ENCODE measurements around the gene PTPN2.

PTPN2 gene

GRCh38 chr18:12860530-12860929 lies 23.5 kb downstream of the PTPN2 start:
- no peak overlapping the region for H3K4me3 ChIP-seq (ENCODE audit: control insufficient read depth, low read depth, low read length)
- no peak for DNase-seq (ENCODE audit: low read depth)
- no peak for TF ChIP-seq CTCF (conservative IDR thresholded peaks at IDR 0.05; ENCODE audit: control insufficient read depth, insufficient read depth, low read depth, low read length)

GRCh38 chr18:12858991-12859390 lies 25.0 kb downstream of the PTPN2 start:
- no peak for DNase-seq (ENCODE audit: low read depth)
- no peak overlapping the region for H3K4me3 ChIP-seq (ENCODE audit: control insufficient read depth, low read depth, low read length)
- TF ChIP-seq CTCF (conservative IDR thresholded peaks at IDR 0.05; ENCODE audit: control insufficient read depth, insufficient read depth, low read depth, low read length) = no peak

GRCh38 chr18:12857991-12858544 lies 26.0 kb downstream of the PTPN2 start:
- TF ChIP-seq CTCF (conservative IDR thresholded peaks at IDR 0.05; ENCODE audit: control insufficient read depth, insufficient read depth, low read depth, low read length) = no peak
- no peak overlapping the region for H3K4me3 ChIP-seq (ENCODE audit: control insufficient read depth, low read depth, low read length)
- no peak for DNase-seq (ENCODE audit: low read depth)

GRCh38 chr18:12857215-12857905 lies 26.7 kb downstream of the PTPN2 start:
- TF ChIP-seq CTCF (conservative IDR thresholded peaks at IDR 0.05; ENCODE audit: control insufficient read depth, insufficient read depth, low read depth, low read length) = no peak
- no peak for DNase-seq (ENCODE audit: low read depth)
- H3K4me3 ChIP-seq (ENCODE audit: control insufficient read depth, low read depth, low read length) = no peak overlapping the region

GRCh38 chr18:12855916-12856315 lies 28.1 kb downstream of the PTPN2 start:
- no peak for DNase-seq (ENCODE audit: low read depth)
- no peak overlapping the region for H3K4me3 ChIP-seq (ENCODE audit: control insufficient read depth, low read depth, low read length)
- no peak for TF ChIP-seq CTCF (conservative IDR thresholded peaks at IDR 0.05; ENCODE audit: control insufficient read depth, insufficient read depth, low read depth, low read length)

GRCh38 chr18:12852566-12853315 lies 31.3 kb downstream of the PTPN2 start:
- no peak for DNase-seq (ENCODE audit: low read depth)
- no peak overlapping the region for H3K4me3 ChIP-seq (ENCODE audit: control insufficient read depth, low read depth, low read length)
- no peak for TF ChIP-seq CTCF (conservative IDR thresholded peaks at IDR 0.05; ENCODE audit: control insufficient read depth, insufficient read depth, low read depth, low read length)

All from fibroblast of mammary gland (primary cell).